Left ventricle myocardium inferior (tissue), 1 donor: ENCODE measurements around the gene MS4A10. TPM values are rescaled to one million over a fixed set of nuclear protein-coding genes. Genes with fewer than 3 reads are reported as not detected.
"Not testable (repeated sequence)": the region's sequence is repeated elsewhere in the genome, so short reads cannot be mapped to it uniquely, and the experiment has no call there.

Experiments
- DNase-seq: peaks from one replicate; pipeline ENCODE4 v3.0.0-alpha.2; 2020
- H3K27ac ChIP-seq: fragments of 200-600 bp; replicated peaks from 2 replicates; pipeline ENCODE4 v1.8.0; 2021
- H3K27me3 ChIP-seq: fragments of 200-600 bp; 2 replicates; pipeline ENCODE4 v1.8.0; 2021; ENCODE audit warnings: low read depth
- H3K36me3 ChIP-seq: fragments of 200-600 bp; 2 replicates; pipeline ENCODE4 v1.8.0; 2021
- H3K4me1 ChIP-seq: fragments of 200-600 bp; 2 replicates; pipeline ENCODE4 v1.8.0; 2021
- H3K4me3 ChIP-seq: fragments of 200-600 bp; 2 replicates; pipeline ENCODE4 v1.8.0; 2021; ENCODE audit warnings: mild to moderate bottlenecking, moderate library complexity
- H3K9me3 ChIP-seq: fragments of 200-600 bp; replicated peaks from 2 replicates; pipeline ENCODE4 v1.8.0; 2021
- intact Hi-C: fragments of 100-400 bp; cut with micrococcal nuclease; formaldehyde crosslinking; loops from one replicate; pipeline ENCODE4 v1.11.0; 2022
- total RNA-seq: library from RNA; stranded (reverse); fragmentation: NEBNext Ultra II Directional; extraction: Animal tissue kit (Norgen Biotek cat#: 25700); gene quantifications from one replicate; pipeline ENCODE4 v1.2.1, GENCODE V29; 2021
- TF ChIP-seq, protein P1 (sequence below): fragments of 200-600 bp; IDR thresholded peaks from 2 replicates; pipeline ENCODE4 v1.8.0; 2021; ENCODE audit warnings: antibody characterized with exemption, mild to moderate bottlenecking, borderline replicate concordance
- donor health status: DM: no; HTN: yes; CAD: no; lungs with severe emphysema.

Gene MS4A10
- total RNA-seq, 1 donor from 2014 or later = not detected

DNA sequence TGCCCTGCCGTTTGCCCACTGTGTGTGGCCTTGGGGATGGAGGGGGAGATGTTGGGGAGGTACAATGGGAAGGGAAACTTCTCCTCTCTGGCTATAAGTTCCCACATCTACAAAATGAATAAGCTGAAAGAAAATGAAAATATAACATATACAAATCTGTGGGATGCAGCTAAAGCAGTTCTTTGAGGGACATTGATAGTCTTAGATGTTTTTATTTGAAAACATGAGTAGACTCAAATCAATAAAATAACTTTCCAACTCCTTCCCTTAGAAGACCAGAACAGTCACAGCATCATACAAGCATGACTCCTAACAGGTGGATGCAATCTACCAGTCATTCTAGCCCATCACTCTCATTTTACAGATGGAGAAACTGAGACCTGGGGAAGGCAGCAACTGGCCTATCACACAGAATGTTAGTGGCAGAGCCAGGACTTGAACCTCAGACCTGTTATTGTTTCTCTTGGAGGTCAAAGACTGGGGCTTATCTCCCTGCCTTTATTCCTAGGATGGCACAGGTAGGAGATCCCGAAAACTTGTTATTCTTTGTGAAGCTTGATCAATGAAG, 31.5 kb downstream of the MS4A10 start:
- Histone ChIP-seq H3K9me3 (peaks cover 16% of the 10 kb centered on the region), H3K4me1 (no peaks in the 10 kb centered on the region), H3K27ac (no peak overlapping the region), H3K4me3 (no peak overlapping the region), H3K36me3 (no peaks in the 10 kb centered on the region), H3K27me3 (peaks cover 14% of the 10 kb centered on the region)
- intact Hi-C loops = no loop called here
- DNase-seq = no peak
- TF ChIP-seq, protein P1, sequence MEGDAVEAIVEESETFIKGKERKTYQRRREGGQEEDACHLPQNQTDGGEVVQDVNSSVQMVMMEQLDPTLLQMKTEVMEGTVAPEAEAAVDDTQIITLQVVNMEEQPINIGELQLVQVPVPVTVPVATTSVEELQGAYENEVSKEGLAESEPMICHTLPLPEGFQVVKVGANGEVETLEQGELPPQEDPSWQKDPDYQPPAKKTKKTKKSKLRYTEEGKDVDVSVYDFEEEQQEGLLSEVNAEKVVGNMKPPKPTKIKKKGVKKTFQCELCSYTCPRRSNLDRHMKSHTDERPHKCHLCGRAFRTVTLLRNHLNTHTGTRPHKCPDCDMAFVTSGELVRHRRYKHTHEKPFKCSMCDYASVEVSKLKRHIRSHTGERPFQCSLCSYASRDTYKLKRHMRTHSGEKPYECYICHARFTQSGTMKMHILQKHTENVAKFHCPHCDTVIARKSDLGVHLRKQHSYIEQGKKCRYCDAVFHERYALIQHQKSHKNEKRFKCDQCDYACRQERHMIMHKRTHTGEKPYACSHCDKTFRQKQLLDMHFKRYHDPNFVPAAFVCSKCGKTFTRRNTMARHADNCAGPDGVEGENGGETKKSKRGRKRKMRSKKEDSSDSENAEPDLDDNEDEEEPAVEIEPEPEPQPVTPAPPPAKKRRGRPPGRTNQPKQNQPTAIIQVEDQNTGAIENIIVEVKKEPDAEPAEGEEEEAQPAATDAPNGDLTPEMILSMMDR = no peak

DNA sequence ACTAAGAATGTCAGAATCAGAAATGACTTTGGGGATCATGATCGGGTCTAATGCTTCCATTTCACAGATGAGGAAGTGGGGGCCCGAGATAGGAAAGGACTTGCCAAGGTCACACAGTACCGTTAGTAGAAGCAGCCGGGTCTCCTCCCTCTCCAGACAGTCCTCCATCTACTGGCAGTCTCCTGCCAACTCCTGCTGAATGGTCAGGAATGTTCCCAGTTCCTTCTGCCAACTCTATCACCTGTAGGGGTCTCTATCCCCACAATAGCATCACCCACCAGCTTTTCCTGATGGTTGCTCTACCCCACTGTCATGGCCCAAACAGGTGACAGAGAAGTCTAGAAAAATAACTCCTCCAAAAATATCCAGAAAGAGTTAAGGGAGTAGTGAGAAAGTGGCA, 32.9 kb downstream of the MS4A10 start:
- Histone ChIP-seq H3K4me3 (no peak overlapping the region), H3K36me3 (no peaks in the 10 kb centered on the region)

DNA sequence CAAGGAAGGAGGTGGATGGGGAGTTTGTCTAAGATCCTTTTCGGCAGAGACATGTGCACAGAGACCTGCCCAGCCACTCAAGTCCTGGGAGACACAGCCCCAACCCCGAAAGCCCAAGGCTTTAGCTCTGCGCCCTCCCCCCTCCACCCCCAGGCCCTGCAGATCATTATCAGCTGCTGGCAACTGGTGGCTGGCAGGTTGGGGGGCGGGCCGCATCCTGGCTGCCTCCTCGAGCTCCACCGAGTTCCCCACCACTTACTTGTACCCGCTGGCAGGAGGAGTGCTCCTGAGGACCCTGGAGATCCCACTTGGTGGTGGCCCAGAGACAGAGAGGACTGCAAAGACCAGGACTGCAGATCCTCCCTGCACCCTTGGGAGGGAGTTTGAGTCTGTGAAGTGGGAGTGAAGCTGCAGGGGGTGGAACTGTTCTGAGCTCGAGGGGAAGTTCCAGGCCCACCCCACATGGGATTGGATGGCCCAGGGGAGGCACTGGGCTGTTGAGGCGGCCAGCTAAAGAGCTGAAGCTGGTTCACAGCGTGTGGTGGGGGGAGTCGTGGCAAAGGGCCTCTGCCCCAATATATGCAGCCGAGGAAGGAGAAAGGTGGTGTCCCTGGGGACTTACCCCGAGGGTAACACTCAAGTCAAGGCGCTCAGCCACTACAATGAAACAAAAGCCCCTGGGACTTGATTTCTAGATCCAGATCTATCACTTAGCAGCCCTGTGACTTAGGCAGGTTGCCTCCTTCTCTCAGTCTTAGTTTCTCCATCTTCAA, 36.9 kb downstream of the MS4A10 start:
- TF ChIP-seq, protein P1 = no peak
- no peaks in the 10 kb centered on the region for H3K36me3 ChIP-seq
- H3K4me3 ChIP-seq = no peak overlapping the region
- no peak for DNase-seq
- H3K27me3 ChIP-seq = peaks cover 5% of the 10 kb centered on the region
- H3K27ac ChIP-seq = no peak overlapping the region
- peaks cover 8% of the 10 kb centered on the region for H3K9me3 ChIP-seq
- intact Hi-C loops = no loop called here
- H3K4me1 ChIP-seq = no peaks in the 10 kb centered on the region

More for the DNA sequence above, 32.9 kb downstream of the MS4A10 start:
- Histone ChIP-seq H3K27ac (no peak overlapping the region), H3K4me1 (no peaks in the 10 kb centered on the region), H3K9me3 (peaks cover 16% of the 10 kb centered on the region), H3K27me3 (peaks cover 8% of the 10 kb centered on the region)
- no peak for DNase-seq
- intact Hi-C loops = no loop called here
- TF ChIP-seq, protein P1 = no peak

DNA sequence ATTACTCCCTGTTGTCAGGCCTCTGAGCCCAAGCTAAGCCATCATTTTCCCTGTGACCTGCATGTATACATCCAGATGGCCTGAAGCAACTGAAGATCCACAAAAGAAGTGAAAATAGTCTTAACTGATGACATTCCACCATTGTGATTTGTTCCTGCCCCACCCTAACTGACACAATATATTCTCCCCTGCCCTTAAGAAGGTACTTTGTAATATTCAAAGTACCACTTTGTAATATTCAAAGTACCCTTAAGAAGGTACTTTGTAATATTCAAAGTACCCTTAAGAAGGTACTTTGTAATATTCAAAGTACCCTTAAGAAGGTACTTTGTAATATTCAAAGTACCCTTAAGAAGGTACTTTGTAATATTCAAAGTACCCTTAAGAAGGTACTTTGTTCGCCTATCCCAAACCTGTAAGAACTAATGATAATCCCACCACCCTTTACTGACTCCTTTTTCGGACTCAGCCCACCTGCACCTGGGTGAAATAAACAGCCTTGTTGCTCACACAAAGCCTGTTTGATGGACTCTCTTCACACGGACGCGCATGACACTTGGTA, 38.7 kb downstream of the MS4A10 start:
- not testable (repeated sequence) for H3K4me3 ChIP-seq

DNA sequence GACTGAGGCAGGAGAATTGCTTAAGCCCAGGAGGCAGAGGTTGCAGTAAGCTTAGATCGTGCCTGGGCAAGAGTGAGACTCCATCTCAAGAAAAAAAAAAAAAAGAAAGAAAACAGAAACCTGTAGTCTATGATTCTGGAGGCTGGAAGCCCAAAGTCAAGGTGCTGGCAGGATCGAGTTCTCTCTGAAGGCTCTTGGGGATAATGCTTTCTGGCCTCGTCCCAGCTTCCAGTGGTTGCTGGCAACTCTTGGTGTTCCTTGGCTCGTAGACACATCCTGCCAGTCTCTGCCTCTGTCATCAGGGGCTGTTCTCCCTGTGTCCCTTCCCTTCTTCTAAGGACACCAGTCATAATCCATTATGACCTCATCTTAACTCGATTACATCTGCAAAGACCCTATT, 40.0 kb downstream of the MS4A10 start:
- H3K4me1 ChIP-seq = no peaks in the 10 kb centered on the region
- TF ChIP-seq, protein P1 = no peak
- intact Hi-C loops = no loop called here
- H3K27me3 ChIP-seq = no peaks in the 10 kb centered on the region
- no peaks in the 10 kb centered on the region for H3K36me3 ChIP-seq
- no peak overlapping the region for H3K27ac ChIP-seq
- no peak overlapping the region for H3K4me3 ChIP-seq
- no peak for DNase-seq
- no peaks in the 10 kb centered on the region for H3K9me3 ChIP-seq

More for the DNA sequence above, 38.7 kb downstream of the MS4A10 start:
- H3K9me3 ChIP-seq, H3K36me3 ChIP-seq, H3K27me3 ChIP-seq, DNase-seq, H3K4me1 ChIP-seq, intact Hi-C loops, H3K27ac ChIP-seq: not testable (repeated sequence)

DNA sequence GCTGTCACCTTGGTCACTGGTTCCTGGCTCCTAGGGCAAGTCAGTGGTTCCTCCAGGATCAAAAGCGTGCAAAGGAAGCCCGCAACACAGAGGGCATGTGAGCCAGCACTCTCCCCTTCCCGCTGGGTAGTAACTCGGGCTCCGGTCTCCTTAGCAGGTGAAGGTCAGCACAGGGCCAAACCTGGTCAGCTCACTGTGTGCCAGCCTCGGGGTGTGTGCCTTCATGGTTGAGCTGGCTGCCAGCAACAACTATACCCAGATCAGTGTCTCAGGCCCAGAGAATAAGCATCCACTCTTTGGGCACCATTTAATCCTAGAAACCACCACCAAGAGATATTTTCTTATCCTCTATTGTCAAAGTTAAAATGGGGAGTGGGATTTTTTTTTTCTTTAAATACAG, 40.7 kb downstream of the MS4A10 start:
- intact Hi-C loops = no loop called here
- Histone ChIP-seq H3K36me3 (no peaks in the 10 kb centered on the region), H3K9me3 (no peaks in the 10 kb centered on the region), H3K4me3 (no peak overlapping the region), H3K27ac (no peak overlapping the region), H3K27me3 (no peaks in the 10 kb centered on the region), H3K4me1 (peaks cover 2% of the 10 kb centered on the region)
- TF ChIP-seq, protein P1 = no peak
- DNase-seq = no peak
